Stimulated activated memory B cell treated with anti-CD40 and anti-IgM and Interleukin-4, amounts not matched to agents 10 μg/mL and 1 μg/mL and 100 μg/mL, for 72 hours (primary cell): Measurements from ENCODE around the gene CER1.
A peak's percentile ranks its signal among the peaks of the same experiment; 100 is the strongest.

Experiments
- ATAC-seq: fragments of 150-1000 bp; cut with Tn5 transposase; 2 replicates; pipeline ENCODE4 v1.10.0; 2021
- H3K27ac Mint-ChIP-seq: one replicate; pipeline ENCODE4 v1.8.0; 2022; ENCODE audit warnings: mild to moderate bottlenecking, mixed read lengths
- H3K27me3 Mint-ChIP-seq: one replicate; pipeline ENCODE4 v1.8.0; 2022; ENCODE audit warnings: mixed read lengths
- H3K36me3 Mint-ChIP-seq: one replicate; pipeline ENCODE4 v1.8.0; 2022; ENCODE audit warnings: mixed read lengths
- H3K4me1 Mint-ChIP-seq: one replicate; pipeline ENCODE4 v1.8.0; 2022; ENCODE audit warnings: mixed read lengths
- H3K4me3 Mint-ChIP-seq: one replicate; pipeline ENCODE4 v1.8.0; 2022; ENCODE audit warnings: mild to moderate bottlenecking, moderate library complexity, mixed read lengths
- H3K9me3 Mint-ChIP-seq: one replicate; pipeline ENCODE4 v1.8.0; 2022; ENCODE audit warnings: mixed read lengths

CER1 gene

GRCh38 chr9:14744768-14745167 lies 22.2 kb upstream of the CER1 start:
- Mint-ChIP-seq H3K4me1 (no peaks in the 10 kb centered on the region), H3K9me3 (peaks cover 4% of the 10 kb centered on the region), H3K4me3 (no peak overlapping the region), H3K27ac (no peak overlapping the region), H3K27me3 (peaks cover 19% of the 10 kb centered on the region), H3K36me3 (no peaks in the 10 kb centered on the region)
- ATAC-seq = no peak

- Mint-ChIP-seq H3K27me3 (peaks cover 12% of the 10 kb centered on the region), H3K4me1 (no peaks in the 10 kb centered on the region), H3K36me3 (no peaks in the 10 kb centered on the region), H3K9me3 (peaks cover 4% of the 10 kb centered on the region), H3K27ac (no peak overlapping the region), H3K4me3 (no peak overlapping the region)
- no peak for ATAC-seq
These were observed 18.8 kb upstream of the CER1 start for GRCh38 chr9:14741369-14741768.

GRCh38 chr9:14733133-14733532 lies 10.6 kb upstream of the CER1 start:
- ATAC-seq = no peak
- Mint-ChIP-seq H3K9me3 (no peaks in the 10 kb centered on the region), H3K27ac (no peak overlapping the region), H3K4me1 (no peaks in the 10 kb centered on the region), H3K4me3 (no peak overlapping the region), H3K36me3 (no peaks in the 10 kb centered on the region), H3K27me3 (peaks cover 19% of the 10 kb centered on the region)

- no peaks in the 10 kb centered on the region for H3K4me1 Mint-ChIP-seq
- H3K9me3 Mint-ChIP-seq = no peaks in the 10 kb centered on the region
- ATAC-seq = no peak
- no peak overlapping the region for H3K4me3 Mint-ChIP-seq
- H3K27ac Mint-ChIP-seq = no peak overlapping the region
- peaks cover 9% of the 10 kb centered on the region for H3K27me3 Mint-ChIP-seq
- H3K36me3 Mint-ChIP-seq = no peaks in the 10 kb centered on the region
These were observed 8.9 kb upstream of the CER1 start for GRCh38 chr9:14731294-14731981.

GRCh38 chr9:14730461-14730898 lies 7.9 kb upstream of the CER1 start:
- Mint-ChIP-seq H3K4me3 (no peak overlapping the region), H3K27me3 (peaks cover 9% of the 10 kb centered on the region), H3K4me1 (no peaks in the 10 kb centered on the region), H3K27ac (no peak overlapping the region), H3K36me3 (no peaks in the 10 kb centered on the region), H3K9me3 (no peaks in the 10 kb centered on the region)
- no peak for ATAC-seq

GRCh38 chr9:14723301-14723700 lies 768 bp upstream of the CER1 start:
- ATAC-seq = no peak
- H3K27me3 Mint-ChIP-seq = no peaks in the 10 kb centered on the region
- no peaks in the 10 kb centered on the region for H3K36me3 Mint-ChIP-seq
- H3K4me3 Mint-ChIP-seq = no peak overlapping the region
- no peaks in the 10 kb centered on the region for H3K9me3 Mint-ChIP-seq
- H3K27ac Mint-ChIP-seq = no peak overlapping the region
- no peaks in the 10 kb centered on the region for H3K4me1 Mint-ChIP-seq

- Mint-ChIP-seq H3K4me1 (no peaks in the 10 kb centered on the region), H3K9me3 (no peaks in the 10 kb centered on the region), H3K36me3 (no peaks in the 10 kb centered on the region), H3K27me3 (no peaks in the 10 kb centered on the region), H3K4me3 (no peak overlapping the region), H3K27ac (no peak overlapping the region)
- no peak for ATAC-seq
These were observed 3.2 kb downstream of the CER1 start for GRCh38 chr9:14719231-14719923.

GRCh38 chr9:14715102-14715501 lies 7.4 kb downstream of the CER1 start:
- no peak for ATAC-seq
- Mint-ChIP-seq H3K4me1 (peaks cover 12% of the 10 kb centered on the region), H3K27ac (no peak overlapping the region), H3K4me3 (no peak overlapping the region), H3K27me3 (no peaks in the 10 kb centered on the region), H3K9me3 (peaks cover 2% of the 10 kb centered on the region), H3K36me3 (peaks cover 3% of the 10 kb centered on the region)

GRCh38 chr9:14713187-14713767 lies 9.3 kb downstream of the CER1 start:
- H3K27ac Mint-ChIP-seq = no peak overlapping the region
- H3K4me3 Mint-ChIP-seq = no peak overlapping the region
- ATAC-seq = no peak
- peaks cover 12% of the 10 kb centered on the region for H3K4me1 Mint-ChIP-seq
- H3K27me3 Mint-ChIP-seq = no peaks in the 10 kb centered on the region
- H3K9me3 Mint-ChIP-seq = peaks cover 5% of the 10 kb centered on the region
- H3K36me3 Mint-ChIP-seq = peaks cover 6% of the 10 kb centered on the region

GRCh38 chr9:14710804-14711203 lies 11.7 kb downstream of the CER1 start:
- Mint-ChIP-seq H3K27me3 (no peaks in the 10 kb centered on the region), H3K9me3 (peaks cover 8% of the 10 kb centered on the region), H3K4me3 (no peak overlapping the region), H3K27ac (no peak overlapping the region), H3K4me1 (peaks cover 24% of the 10 kb centered on the region), H3K36me3 (peaks cover 6% of the 10 kb centered on the region)
- no peak for ATAC-seq

- H3K9me3 Mint-ChIP-seq = peaks cover 16% of the 10 kb centered on the region
- peaks cover 12% of the 10 kb centered on the region for H3K4me1 Mint-ChIP-seq
- no peaks in the 10 kb centered on the region for H3K27me3 Mint-ChIP-seq
- peaks cover 12% of the 10 kb centered on the region for H3K36me3 Mint-ChIP-seq
- peak; percentile 51 for ATAC-seq
- peak overlapping the region; percentile 49 for H3K4me3 Mint-ChIP-seq
- H3K27ac Mint-ChIP-seq = no peak overlapping the region
These were observed 15.9 kb downstream of the CER1 start for GRCh38 chr9:14706530-14707140.

- Mint-ChIP-seq H3K27me3 (no peaks in the 10 kb centered on the region), H3K27ac (no peak overlapping the region), H3K36me3 (peaks cover 8% of the 10 kb centered on the region), H3K4me3 (no peak overlapping the region), H3K9me3 (peaks cover 13% of the 10 kb centered on the region), H3K4me1 (peaks cover 12% of the 10 kb centered on the region)
- no peak for ATAC-seq
These were observed 17.5 kb downstream of the CER1 start for GRCh38 chr9:14705079-14705478.

GRCh38 chr9:14704281-14704680 lies 18.3 kb downstream of the CER1 start:
- Mint-ChIP-seq H3K4me3 (no peak overlapping the region), H3K9me3 (peaks cover 12% of the 10 kb centered on the region), H3K36me3 (peaks cover 6% of the 10 kb centered on the region), H3K27me3 (no peaks in the 10 kb centered on the region), H3K4me1 (peaks cover 12% of the 10 kb centered on the region), H3K27ac (no peak overlapping the region)
- ATAC-seq = no peak

- peaks cover 10% of the 10 kb centered on the region for H3K9me3 Mint-ChIP-seq
- ATAC-seq = no peak
- H3K36me3 Mint-ChIP-seq = peaks cover 6% of the 10 kb centered on the region
- no peaks in the 10 kb centered on the region for H3K27me3 Mint-ChIP-seq
- peaks cover 12% of the 10 kb centered on the region for H3K4me1 Mint-ChIP-seq
- H3K27ac Mint-ChIP-seq = no peak overlapping the region
- no peak overlapping the region for H3K4me3 Mint-ChIP-seq
These were observed 20.3 kb downstream of the CER1 start for GRCh38 chr9:14702200-14702720.

GRCh38 chr9:14693251-14693861 lies 29.2 kb downstream of the CER1 start, which contains the start of gene ZDHHC21:
Gene ZDHHC21, minus strand, starts transcription at chr9:14693432. Its CDS starts 19,092 bp downstream, at chr9:14674340.
- H3K4me3 Mint-ChIP-seq = peak within 1 kb of the TSS; percentile 98
- peak; percentile 92 for ATAC-seq
- H3K4me1 Mint-ChIP-seq = peaks cover 55% of the 10 kb centered on the region
- H3K36me3 Mint-ChIP-seq = peaks cover 16% of the 10 kb centered on the region
- H3K27ac Mint-ChIP-seq = peak within 1 kb of the TSS; percentile 91
- H3K9me3 Mint-ChIP-seq = no peaks in the 10 kb centered on the region
- no peaks in the 10 kb centered on the region for H3K27me3 Mint-ChIP-seq
